SK-N-SH (cell line): ENCODE results near the gene C9orf78. TPM values are rescaled to one million over a fixed set of nuclear protein-coding genes. Genes with fewer than 3 reads are reported as not detected.

Source experiments
- CTCF ChIA-PET: fragments of 300-600, 350-600 bp; formaldehyde crosslinking; extraction: SDS; loops from one replicate; lab custom pipeline; 2021; lab: Yijun Ruan, JAX
- POLR2A ChIA-PET: fragments of 350-600 bp; sonication (Branson Sonifier 250); formaldehyde crosslinking; extraction: SDS; loops from one replicate; lab custom pipeline; 2020; ENCODE audit warnings: antibody characterized with exemption, inconsistent platforms; lab: Yijun Ruan, JAX
- DNase-seq: peaks from one replicate; pipeline ENCODE4 v3.0.0; 2012
- H2AFZ ChIP-seq: fragments of 200-600 bp; sonication (generic); 2 replicates; pipeline ENCODE4 v1.8.1; 2016; ENCODE audit warnings: antibody characterized with exemption, mild to moderate bottlenecking, low read depth
- H3F3A ChIP-seq: fragments of 200-600 bp; sonication (generic); replicated peaks from 2 replicates; pipeline ENCODE3; 2016; ENCODE audit warnings: antibody characterized with exemption, mild to moderate bottlenecking; ENCODE audit not compliant: insufficient read depth
- H3K27ac ChIP-seq, 2 experiments: fragments of 200-500 bp in 1 of 2; fragments of 200-600 bp in 1 of 2; sonication (Bioruptor generic) in 1 of 2; sonication (generic), shearing (Covaris generic) in 1 of 2; 2 replicates each; pipeline versions ENCODE4 v1.5.1 to v1.6.1; 2014 to 2016; ENCODE audit warnings: low read depth in 2 of 2, inconsistent platforms in 1 of 2, low read length in 1 of 2, mild to moderate bottlenecking in 1 of 2, mixed read lengths in 1 of 2
- H3K27me3 ChIP-seq: fragments of 200-600 bp; sonication (generic), shearing (Covaris generic); 2 replicates; pipeline ENCODE4 v1.6.1; 2016; ENCODE audit warnings: mixed run types; ENCODE audit not compliant: insufficient read depth
- H3K36me3 ChIP-seq, 2 experiments: fragments of 200-500 bp in 1 of 2; fragments of 200-600 bp in 1 of 2; sonication (Bioruptor generic) in 1 of 2; sonication (generic) in 1 of 2; replicated peaks in 1 of 2; 2 replicates each; pipeline versions ENCODE3 to v1.5.1; 2014 to 2016; ENCODE audit warnings: low read length in 1 of 2, mild to moderate bottlenecking in 1 of 2; ENCODE audit not compliant: insufficient read depth in 2 of 2, control insufficient read depth in 1 of 2
- H3K4me1 ChIP-seq, 2 experiments: fragments of 200-500 bp in 1 of 2; fragments of 200-600 bp in 1 of 2; sonication (Bioruptor generic) in 1 of 2; sonication (generic), shearing (Covaris generic) in 1 of 2; 2 replicates each; pipeline versions ENCODE4 v1.5.1 to v1.6.1; 2014 to 2016; ENCODE audit warnings: low read depth in 1 of 2, low read length in 1 of 2, mixed run types in 1 of 2; ENCODE audit not compliant: insufficient read depth in 2 of 2, control insufficient read depth in 1 of 2
- H3K4me2 ChIP-seq: fragments of 200-600 bp; sonication (generic), shearing (Covaris generic); 2 replicates; pipeline ENCODE4 v1.6.1; 2017; ENCODE audit warnings: mixed run types
- H3K4me3 ChIP-seq, 2 experiments: fragments of 200-500 bp in 1 of 2; fragments of 200-600 bp in 1 of 2; sonication (Bioruptor generic) in 1 of 2; sonication (generic), shearing (Covaris generic) in 1 of 2; 2 replicates each; pipeline versions ENCODE4 v1.5.1 to v1.8.1; 2014 to 2016; ENCODE audit warnings: low read depth in 2 of 2, inconsistent platforms in 1 of 2, low read length in 1 of 2, mild to moderate bottlenecking in 1 of 2, mixed read lengths in 1 of 2, moderate library complexity in 1 of 2
- H3K79me2 ChIP-seq: fragments of 200-600 bp; sonication (generic); 2 replicates; pipeline ENCODE4 v1.8.1; 2017; ENCODE audit warnings: mild to moderate bottlenecking; ENCODE audit not compliant: insufficient read depth
- H3K9ac ChIP-seq: fragments of 200-600 bp; sonication (generic); 2 replicates; pipeline ENCODE4 v1.6.1; 2017; ENCODE audit warnings: mixed run types
- H3K9me2 ChIP-seq: fragments of 200-600 bp; sonication (generic); 2 replicates; pipeline ENCODE4 v1.6.1; 2017; ENCODE audit warnings: mixed run types
- H3K9me3 ChIP-seq: fragments of 200-600 bp; sonication (generic); 2 replicates; pipeline ENCODE4 v1.6.1; 2017; ENCODE audit warnings: mixed run types, mild to moderate bottlenecking, moderate library complexity
- H4K20me1 ChIP-seq: fragments of 200-600 bp; sonication (generic); 2 replicates; pipeline ENCODE4 v1.6.1; 2017; ENCODE audit warnings: mild to moderate bottlenecking, mixed run types; ENCODE audit not compliant: insufficient read depth
- ELF1 ChIP-seq: IDR thresholded peaks from 2 replicates; pipeline ENCODE4 v1.4.0; 2012
- FOSL2 ChIP-seq: IDR thresholded peaks from 2 replicates; pipeline ENCODE4 v1.4.0; 2012; ENCODE audit warnings: low read depth, mild to moderate bottlenecking, moderate library complexity, borderline replicate concordance
- FOXM1 ChIP-seq: IDR thresholded peaks from 2 replicates; pipeline ENCODE4 v1.4.0; 2012; ENCODE audit warnings: low read depth, mild to moderate bottlenecking
- GATA2 ChIP-seq: sonication (generic); formaldehyde crosslinking; IDR thresholded peaks from 2 replicates; pipeline ENCODE4 v1.5.0; 2020; ENCODE audit warnings: mild to moderate bottlenecking, missing genetic modification reagents
- MXI1 ChIP-seq: IDR thresholded peaks from 2 replicates; pipeline ENCODE4 v1.6.1; 2012; ENCODE audit warnings: mild to moderate bottlenecking, low read depth, low read length, improper control_type of control experiment
- RCOR1 ChIP-seq: fragments of 150-350 bp; IDR thresholded peaks from 2 replicates; pipeline ENCODE4 v1.6.1; 2017; ENCODE audit warnings: antibody characterized with exemption, low read length
- YY1 ChIP-seq: IDR thresholded peaks from 2 replicates; pipeline ENCODE4 v1.4.0; 2012; ENCODE audit warnings: low read depth, mild to moderate bottlenecking
- WGBS: methylation state at CpG from one replicate; pipeline ENCODE4 v1.1.6; 2017; ENCODE audit warnings: low lambda C conversion rate; 5-methylcytosine and 5-hydroxymethylcytosine counted together
- polyA plus RNA-seq, 3 experiments: library from polyadenylated mRNA; depleted of rRNA; stranded (reverse); fragments of >200 nt; gene quantifications; 2 replicates each; pipeline ENCODE4 v1.2.3, GENCODE V29; 2012
- TF ChIP-seq, protein P1 (sequence below): IDR thresholded peaks from 2 replicates; pipeline ENCODE4 v1.4.0; 2012; ENCODE audit warnings: low read depth

The C9orf78 gene
- polyA plus RNA-seq, 1 of the 3 experiments (the other 2 are of a cell fraction) = 59.2 TPM

- Histone ChIP-seq H3K27ac (peak overlapping the region; percentile 17 to 51; a peak in 2 of 4 replicates), H2AFZ (peak overlapping the region; percentile 64), H3K4me3 (peak overlapping the region; percentile 84 to 88), H3F3A (peaks cover 17% of the 10 kb centered on the region), H3K9me2 (no peaks in the 10 kb centered on the region), H3K36me3 (peaks cover 17 to 21% of the 10 kb centered on the region in 2 experiments), H3K9me3 (no peaks in the 10 kb centered on the region), H3K4me2 (peak overlapping the region; percentile 91), H3K27me3 (no peaks in the 10 kb centered on the region), H4K20me1 (no peaks in the 10 kb centered on the region), H3K79me2 (peaks cover 40% of the 10 kb centered on the region), H3K9ac (peak overlapping the region; percentile 72), H3K4me1 (peaks cover 18 to 35% of the 10 kb centered on the region in 2 experiments)
- peak; percentile 55 for DNase-seq
- no peak for TF ChIP-seq ELF1
- no peak for TF ChIP-seq GATA2 (CRISPR knock-in tag)
- no peak for TF ChIP-seq MXI1
- CTCF ChIA-PET = interaction anchor here (1.5 kb wide), 1 partner anchor 49 kb away, joined by 4 read pairs; no protein-coding TSS in a partner anchor
- WGBS = under 1% methylated on average over 17 of the region's 19 CpGs
- POLR2A ChIA-PET = no interaction called here
Measured at GRCh38 chr9:129835860-129836223, 767 bp upstream of the C9orf78 start.

GRCh38 chr9:129834489-129835127 lies 467 bp downstream of the C9orf78 start:
- TF ChIP-seq, protein P1, sequence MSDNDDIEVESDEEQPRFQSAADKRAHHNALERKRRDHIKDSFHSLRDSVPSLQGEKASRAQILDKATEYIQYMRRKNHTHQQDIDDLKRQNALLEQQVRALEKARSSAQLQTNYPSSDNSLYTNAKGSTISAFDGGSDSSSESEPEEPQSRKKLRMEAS = 0 out of 2 replicates have a peak, but pooled peaks have one; percentile 6
- no peak for TF ChIP-seq RCOR1
- H2AFZ ChIP-seq = peak overlapping the region; percentile 85
- peak overlapping the region; percentile 57 to 67 for H3K27ac ChIP-seq
- POLR2A ChIA-PET = interaction anchor here (0.8 kb wide), 2 partner anchors 9 to 18 kb away, joined by 4 to 5 read pairs; no protein-coding TSS in a partner anchor
- no peaks in the 10 kb centered on the region for H3K9me2 ChIP-seq
- no peaks in the 10 kb centered on the region for H4K20me1 ChIP-seq
- peak overlapping the region; percentile 84 to 88 for H3K4me3 ChIP-seq
- peak; percentile 44 for DNase-seq
- peak overlapping the region; percentile 82 for H3K9ac ChIP-seq
- peaks cover 26 to 29% of the 10 kb centered on the region in 2 experiments for H3K36me3 ChIP-seq
- no peaks in the 10 kb centered on the region for H3K9me3 ChIP-seq
- WGBS = 0% methylated on average over 28 of the region's 32 CpGs
- H3K4me2 ChIP-seq = peak overlapping the region; percentile 91
- peaks cover 18 to 28% of the 10 kb centered on the region in 2 experiments for H3K4me1 ChIP-seq
- H3K27me3 ChIP-seq = no peaks in the 10 kb centered on the region
- peaks cover 40% of the 10 kb centered on the region for H3K79me2 ChIP-seq
- peaks cover 17% of the 10 kb centered on the region for H3F3A ChIP-seq
- CTCF ChIA-PET = interaction anchor here (1.5 kb wide), 1 partner anchor 51 kb away, joined by 4 read pairs; no protein-coding TSS in a partner anchor

GRCh38 chr9:129832982-129833381 lies 2.1 kb downstream of the C9orf78 start:
- POLR2A ChIA-PET = no interaction called here
- CTCF ChIA-PET = interaction anchor here (0.6 kb wide), 1 partner anchor 206 kb away, joined by 3 read pairs; no protein-coding TSS in a partner anchor

More at GRCh38 chr9:129832982-129833381, 2.1 kb downstream of the C9orf78 start:
- no peak overlapping the region for H3K27ac ChIP-seq
- H3K4me2 ChIP-seq = no peak overlapping the region
- no peaks in the 10 kb centered on the region for H3K9me3 ChIP-seq
- DNase-seq = no peak
- no peak overlapping the region for H2AFZ ChIP-seq
- H3K4me3 ChIP-seq = no peak overlapping the region
- H3F3A ChIP-seq = peaks cover 9% of the 10 kb centered on the region
- H3K4me1 ChIP-seq = peaks cover 4 to 19% of the 10 kb centered on the region in 2 experiments; a peak in 2 of 4 replicates
- H3K9me2 ChIP-seq = no peaks in the 10 kb centered on the region
- H3K79me2 ChIP-seq = peaks cover 40% of the 10 kb centered on the region
- H3K27me3 ChIP-seq = no peaks in the 10 kb centered on the region
- H3K36me3 ChIP-seq = peaks cover 39 to 42% of the 10 kb centered on the region in 2 experiments
- 95% methylated on average over 1 of the region's 1 CpG for WGBS
- H3K9ac ChIP-seq = no peak overlapping the region
- H4K20me1 ChIP-seq = no peaks in the 10 kb centered on the region
- TF ChIP-seq FOXM1 = no peak
- no peak for TF ChIP-seq FOSL2
- no peak for TF ChIP-seq YY1
